Sigmoid colon (tissue), 7 donors: ENCODE measurements around the gene LRRC37B. TPM values are rescaled to one million over a fixed set of nuclear protein-coding genes. Genes with fewer than 3 reads are reported as not detected.

Source experiments
- DNase-seq: peaks from one replicate; pipeline ENCODE4 v3.0.0-alpha.2; 2019
- H3K27ac ChIP-seq, 4 donors: fragments of 200-600 bp; sonication (generic); one replicate each; pipeline ENCODE4 v1.5.1; 2016 to 2019; ENCODE audit warnings: mild to moderate bottlenecking in 1 of 4
- H3K27me3 ChIP-seq, 3 donors: fragments of 200-600 bp; sonication (generic); one replicate each; pipeline ENCODE4 v1.5.1; 2019; ENCODE audit warnings: mild to moderate bottlenecking in 1 of 3
- H3K36me3 ChIP-seq, 4 donors: fragments of 200-600 bp; sonication (generic); one replicate each; pipeline ENCODE4 v1.5.1; 2016 to 2019
- H3K4me1 ChIP-seq, 4 donors: fragments of 200-600 bp; sonication (generic); one replicate each; pipeline ENCODE4 v1.5.1; 2017 to 2019
- H3K4me3 ChIP-seq, 4 donors: fragments of 200-600 bp; sonication (generic); one replicate each; pipeline ENCODE4 v1.5.1; 2017 to 2019; ENCODE audit warnings: mild to moderate bottlenecking in 2 of 4, moderate library complexity in 1 of 4
- H3K9me3 ChIP-seq, 4 donors: fragments of 200-600 bp in 3 of 4; sonication (generic) in 3 of 4; one replicate each; pipeline versions ENCODE4 v1.5.1 to v1.6.1; 2013 to 2019
- CTCF ChIP-seq, 4 experiments: fragments of 450-650 bp in 3 of 4; fragments of 200-600 bp in 1 of 4; IDR thresholded peaks; one replicate each; pipeline ENCODE4 v1.5.1; 2016 to 2019; ENCODE audit warnings: antibody characterized with exemption in 4 of 4, mild to moderate bottlenecking in 3 of 4, moderate library complexity in 2 of 4
- EP300 ChIP-seq, 4 donors: sonication (generic); formaldehyde crosslinking; IDR thresholded peaks; one replicate each; pipeline ENCODE4 v1.6.1; 2017; ENCODE audit warnings: antibody characterized with exemption in 4 of 4
- POLR2A ChIP-seq, 2 donors: fragments of 450-650 bp; IDR thresholded peaks; one replicate each; pipeline ENCODE4 v1.6.1; 2016; ENCODE audit warnings: antibody characterized with exemption in 2 of 2, mild to moderate bottlenecking in 2 of 2, moderate library complexity in 2 of 2
- POLR2AphosphoS5 ChIP-seq, 4 donors: sonication (generic); formaldehyde crosslinking; IDR thresholded peaks; one replicate each; pipeline ENCODE4 v1.6.1; 2017; ENCODE audit warnings: antibody characterized with exemption in 4 of 4
- WGBS, 2 donors: extraction: QIAGEN DNeasy Blood & Tissue Kit; methylation state at CpG; one replicate each; pipeline ENCODE4 v1.1.7; 2013; 5-methylcytosine and 5-hydroxymethylcytosine counted together
- intact Hi-C: fragments of 100-400 bp; cut with DNase I; formaldehyde crosslinking; loops from one replicate; pipeline ENCODE4 v1.15.1; 2023
- polyA plus RNA-seq, 3 donors: library from polyadenylated mRNA; stranded (reverse); fragments of 200-250 nt; gene quantifications; one replicate each; pipeline ENCODE4 v1.2.3, GENCODE V29; 2013
- total RNA-seq, 4 donors: library from RNA; depleted of rRNA; stranded (reverse); fragments of >200 nt; gene quantifications; one replicate each; pipeline ENCODE4 v1.1.0, GENCODE V29; 2016
- donor health status: healthy with polysubstance abuse.
- donor health status: Bipolar disorder and iron deficiency.
- donor health status: healthy.

The LRRC37B gene
- total and polyA plus RNA-seq, 7 donors = 4.2 to 44.9 (median 14.0) TPM

- WGBS, 2 donors = 88 to 97% methylated on average over 6 of the region's 6 CpGs
- H3K9me3 ChIP-seq = no peaks in the 10 kb centered on the region
- H3K4me1 ChIP-seq = no peaks in the 10 kb centered on the region
- intact Hi-C loops = no loop called here
- H3K4me3 ChIP-seq = no peak overlapping the region
- H3K27me3 ChIP-seq = no peaks in the 10 kb centered on the region
- H3K36me3 ChIP-seq = peaks cover 13 to 89% (median 27%) of the 10 kb centered on the region in 4 donors
- no peak for DNase-seq
- H3K27ac ChIP-seq = no peak overlapping the region
- no peak for TF ChIP-seq CTCF (IDR thresholded peaks at IDR 0.05)
- no peak for TF ChIP-seq EP300 (IDR thresholded peaks at IDR 0.05)
- TF ChIP-seq POLR2AphosphoS5 (IDR thresholded peaks at IDR 0.05) = no peak
- TF ChIP-seq POLR2A (IDR thresholded peaks at IDR 0.05) = no peak
These were observed 10.2 kb upstream of the LRRC37B start for GRCh38 chr17:31997005-31997404.

- Histone ChIP-seq H3K9me3 (no peaks in the 10 kb centered on the region), H3K4me1 (peaks cover 0 to 26% (median 25%) of the 10 kb centered on the region in 4 donors), H3K27me3 (no peaks in the 10 kb centered on the region), H3K27ac (peak overlapping the region; percentile 78 to 93 (median 86)), H3K4me3 (peak overlapping the region; percentile 52 to 96 (median 78)), H3K36me3 (no peaks in the 10 kb centered on the region)
- no peak for DNase-seq
- intact Hi-C loops = loop anchor here (2.0 to 5.0 kb wide), 3 partner anchors 120 to 571 kb away; no protein-coding TSS in a partner anchor
- 0 to 1% methylated on average over 80 of the region's 80 CpGs for WGBS, 2 donors
- TF ChIP-seq CTCF (IDR thresholded peaks at IDR 0.05) (no peak), POLR2AphosphoS5 (IDR thresholded peaks at IDR 0.05) (no peak), POLR2A (IDR thresholded peaks at IDR 0.05) (no peak), EP300 (IDR thresholded peaks at IDR 0.05) (no peak)
These were observed 498 bp downstream of the LRRC37B start for GRCh38 chr17:32007463-32008298.

GRCh38 chr17:32009262-32009542 is 2.0 kb downstream of the LRRC37B start:
- Histone ChIP-seq H3K27me3 (no peaks in the 10 kb centered on the region), H3K9me3 (no peaks in the 10 kb centered on the region), H3K27ac (no peak overlapping the region), H3K4me1 (peaks cover 0 to 26% (median 25%) of the 10 kb centered on the region in 4 donors), H3K36me3 (no peaks in the 10 kb centered on the region), H3K4me3 (peak overlapping the region in 2 of 4 donors; percentile 63 to 92)
- DNase-seq = no peak
- TF ChIP-seq EP300 (IDR thresholded peaks at IDR 0.05) (no peak), POLR2AphosphoS5 (IDR thresholded peaks at IDR 0.05) (no peak), POLR2A (IDR thresholded peaks at IDR 0.05) (no peak), CTCF (IDR thresholded peaks at IDR 0.05) (no peak)
- intact Hi-C loops = loop anchor here (5.0 kb wide), 1 partner anchor 118 kb away; no protein-coding TSS in a partner anchor
- 98% methylated on average over 2 of the region's 2 CpGs for WGBS, 2 donors

- Histone ChIP-seq H3K27me3 (no peaks in the 10 kb centered on the region), H3K36me3 (no peaks in the 10 kb centered on the region), H3K9me3 (no peaks in the 10 kb centered on the region), H3K4me1 (peaks cover 0 to 26% (median 25%) of the 10 kb centered on the region in 4 donors), H3K4me3 (no peak overlapping the region), H3K27ac (no peak overlapping the region)
- no peak for TF ChIP-seq POLR2AphosphoS5 (IDR thresholded peaks at IDR 0.05)
- TF ChIP-seq EP300 (IDR thresholded peaks at IDR 0.05) = no peak
- TF ChIP-seq CTCF (IDR thresholded peaks at IDR 0.05) = no peak
- TF ChIP-seq POLR2A (IDR thresholded peaks at IDR 0.05) = no peak
- no peak for DNase-seq
- WGBS, 2 donors = 78 to 81% methylated on average over 4 of the region's 4 CpGs
- intact Hi-C loops = no loop called here
These were observed 2.9 kb downstream of the LRRC37B start for GRCh38 chr17:32010114-32010513.
